Measurements from ENCODE around the gene ALDH1A1.

The ALDH1A1 gene

DNA sequence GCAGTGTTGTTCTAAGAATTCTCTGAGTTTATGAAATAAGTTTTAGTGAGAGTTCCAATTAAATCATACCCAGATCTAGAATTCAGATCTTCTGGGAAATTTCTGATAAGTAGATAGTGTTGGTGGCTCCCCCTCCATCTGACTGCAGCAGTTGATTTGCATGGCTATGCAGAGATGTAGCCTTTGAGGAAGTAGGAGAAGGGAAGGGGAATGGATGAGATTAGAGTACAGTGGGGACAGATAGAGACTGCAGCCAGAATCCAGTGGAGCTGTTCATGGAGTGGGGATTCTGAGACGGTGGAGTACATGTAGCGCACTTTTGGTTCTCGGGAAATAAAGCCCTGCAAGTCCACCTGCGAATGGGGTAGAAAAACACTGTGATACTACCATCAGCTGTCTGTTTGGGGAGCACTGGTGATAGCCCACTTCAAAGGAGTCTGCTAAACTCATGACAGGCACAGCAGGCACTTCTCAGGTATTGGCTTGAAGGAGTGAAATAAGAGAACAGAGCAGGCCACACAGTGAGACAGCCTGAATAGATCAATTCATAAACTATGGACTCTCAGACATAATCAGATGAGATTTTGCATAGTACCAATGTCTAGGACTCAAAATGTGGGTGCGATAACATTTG lies 96.8 kb downstream of the ALDH1A1 start:
- DNase-seq (ENCODE audit: low read depth) = no peak

DNA sequence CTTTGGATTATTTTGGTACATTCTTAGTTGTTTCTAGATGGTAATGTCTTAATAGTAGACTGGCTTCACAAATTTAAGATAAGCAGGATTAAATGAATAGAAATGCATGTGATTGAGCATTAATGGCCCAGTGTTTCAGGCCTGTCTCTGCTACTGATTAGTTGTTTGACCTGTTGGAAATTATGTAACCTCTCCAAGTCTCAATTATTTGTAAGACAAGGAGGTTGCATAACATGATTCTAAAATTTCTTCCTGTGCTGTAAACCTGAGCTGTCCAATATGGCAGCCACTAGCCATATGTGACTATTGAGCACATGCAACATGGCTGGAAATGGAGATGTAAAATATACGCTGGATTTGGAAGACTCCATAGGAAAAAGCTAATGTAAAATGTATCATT lies 97.5 kb downstream of the ALDH1A1 start:
- no peak for DNase-seq (ENCODE audit: low read depth)
